OCI-LY3 (cell line): ENCODE measurements around the gene NUP210.

Experiments
- CTCF ChIP-seq: fragments of 200-600, 300-600 bp; sonication (generic); IDR thresholded peaks from 2 replicates; pipeline ENCODE4 v1.5.1; 2014; ENCODE audit warnings: antibody characterized with exemption, low read length, low read depth
- EZH2phosphoT487 ChIP-seq: fragments of 200-600 bp; shearing (Covaris generic); IDR thresholded peaks from 2 replicates; pipeline ENCODE4 v1.6.1; 2018; ENCODE audit warnings: antibody characterized with exemption, mixed run types, low read depth

GRCh38 chr3:13348100-13348499 lies 72.0 kb downstream of the NUP210 start:
- no peak for TF ChIP-seq CTCF
- no peak for TF ChIP-seq EZH2phosphoT487
